K562 (cell line): ENCODE data around the gene PCED1B. TPM values are rescaled to one million over a fixed set of nuclear protein-coding genes. Genes with fewer than 3 reads are reported as not detected.

Experiments
- BMI1 ChIP-seq: fragments of 150-350 bp; IDR thresholded peaks from 2 replicates; pipeline ENCODE4 v1.6.1; 2014; ENCODE audit warnings: low read length
- BRD9 ChIP-seq: fragments of 450-650 bp; IDR thresholded peaks from 2 replicates; pipeline ENCODE4 v1.6.1; 2018; ENCODE audit warnings: low read depth; ENCODE audit not compliant: partially characterized antibody
- EP400 ChIP-seq: fragments of 450-650 bp; IDR thresholded peaks from 2 replicates; pipeline ENCODE4 v1.6.1; 2017; ENCODE audit warnings: antibody characterized with exemption, mild to moderate bottlenecking, moderate library complexity
- ESRRA ChIP-seq: fragments of 450-650 bp; IDR thresholded peaks from 2 replicates; pipeline ENCODE4 v1.6.1; 2014; ENCODE audit warnings: low read depth, mild to moderate bottlenecking, moderate library complexity, borderline replicate concordance
- GATAD2A ChIP-seq: fragments of 450-650 bp; IDR thresholded peaks from 2 replicates; pipeline ENCODE4 v1.6.1; 2017
- JUND ChIP-seq, 2 experiments: IDR thresholded peaks; 2 replicates in 1 of 2; 3 replicates in 1 of 2; pipeline ENCODE4 v1.6.1; 2011; ENCODE audit warnings: borderline replicate concordance in 2 of 2, low read depth in 2 of 2, low read length in 2 of 2, improper control_type of control experiment in 1 of 2, missing biosample characterization in 1 of 2, missing genetic modification characterization in 1 of 2, missing genetic modification reagents in 1 of 2
- MEF2A ChIP-seq: IDR thresholded peaks from 2 replicates; pipeline ENCODE4 v1.6.1; 2011; ENCODE audit warnings: low read depth, mild to moderate bottlenecking, low read length, moderate library complexity; ENCODE audit not compliant: control insufficient read depth
- MTA1 ChIP-seq: fragments of 450-650 bp; IDR thresholded peaks from 2 replicates; pipeline ENCODE4 v1.6.1; 2017; ENCODE audit warnings: borderline replicate concordance
- MYC ChIP-seq, 2 experiments: fragments of 250-450 bp in 1 of 2; sonication (Bioruptor Pico) in 1 of 2; IDR thresholded peaks; 2 replicates each; pipeline versions ENCODE4 v1.5.1 to v1.6.1; 2012 to 2021; ENCODE audit warnings: low read depth in 2 of 2, borderline replicate concordance in 1 of 2, improper control_type of control experiment in 1 of 2, low read length in 1 of 2, mild to moderate bottlenecking in 1 of 2, moderate library complexity in 1 of 2
- MYNN ChIP-seq, 2 experiments: sonication (generic); formaldehyde crosslinking in 1 of 2; IDR thresholded peaks; 2 replicates each; pipeline versions ENCODE4 v1.5.0 to v1.6.1; 2016 to 2020; ENCODE audit warnings: antibody characterized with exemption in 1 of 2, missing genetic modification reagents in 1 of 2
- NR2C1 ChIP-seq, 2 experiments: fragments of 450-650 bp; IDR thresholded peaks; 2 replicates each; pipeline ENCODE4 v1.6.1; 2017; ENCODE audit warnings: mild to moderate bottlenecking in 2 of 2, antibody characterized with exemption in 1 of 2, inconsistent platforms in 1 of 2, missing compliant biosample characterization in 1 of 2, missing genetic modification characterization in 1 of 2
- SP2 ChIP-seq: IDR thresholded peaks from 2 replicates; pipeline ENCODE4 v1.6.1; 2011; ENCODE audit warnings: mild to moderate bottlenecking, low read depth, low read length, moderate library complexity; ENCODE audit not compliant: poor library complexity, severe bottlenecking; ENCODE audit errors: extremely low read depth
- VEZF1 ChIP-seq: fragments of 200-800 bp; sonication (Bioruptor generic); IDR thresholded peaks from 2 replicates; pipeline ENCODE4 v1.6.1; 2017; ENCODE audit warnings: missing genetic modification characterization, missing compliant biosample characterization
- ZNF431 ChIP-seq: sonication (generic); formaldehyde crosslinking; IDR thresholded peaks from 2 replicates; pipeline ENCODE4 v1.8.0; 2022; ENCODE audit warnings: mild to moderate bottlenecking, missing genetic modification reagents
- ZNF592 ChIP-seq: fragments of 450-650 bp; IDR thresholded peaks from 2 replicates; pipeline ENCODE4 v1.6.1; 2017; ENCODE audit warnings: antibody characterized with exemption, mild to moderate bottlenecking
- ZNF77 ChIP-seq: fragments of 250-450 bp; sonication (Bioruptor Pico); IDR thresholded peaks from 2 replicates; pipeline ENCODE4 v1.5.0; 2020
- polyA plus RNA-seq, 8 experiments: library from polyadenylated mRNA; depleted of rRNA in 4 of 8; stranded (reverse) in 5 of 8; unstranded in 3 of 8; fragments of >200 nt; fragmentation: Nextera tagmentation in 2 of 8; fragmentation: Illumina TruSeq in 1 of 8; extraction: Ambion mirVana in 2 of 8; extraction: Trizol in 1 of 8; gene quantifications; 2 replicates each; pipeline versions ENCODE4 v1.2.1 to v1.2.3, GENCODE V29; 2011 to 2014; ENCODE audit warnings: inconsistent platforms in 1 of 8, missing spikeins in 1 of 8
- total RNA-seq, 7 experiments: library from RNA; depleted of rRNA in 6 of 7; stranded (reverse); fragments of >200 nt in 6 of 7; fragmentation: Illumina TruSeq in 2 of 7; extraction: Trizol in 2 of 7; gene quantifications; 2 replicates each; pipeline versions ENCODE4 v1.2.1 to v1.2.3, GENCODE V29; 2011 to 2021; ENCODE audit warnings: low replicate concordance in 1 of 7

Gene PCED1B
- total and polyA plus RNA-seq, 9 of the 15 experiments (the other 6 are each of a cell fraction or from before 2014, with no cell fraction given) = 1.2 to 9.3 (median 2.5) TPM

GRCh38 chr12:47194501-47194900 lies 115.1 kb downstream of the PCED1B start (continued):
- TF ChIP-seq VEZF1 (0 out of 2 replicates have a peak, but pooled peaks have one; percentile 3), ZNF77 (CRISPR knock-in tag) (no peak), MTA1 (no peak), NR2C1 (IDR thresholded peaks at IDR 0.05) (peak; percentile 87), NR2C1 (tag; IDR thresholded peaks at IDR 0.05) (peak; percentile 92), MYNN (IDR thresholded peaks at IDR 0.05) (no peak), MYNN (CRISPR knock-in tag; IDR thresholded peaks at IDR 0.05) (no peak), EP400 (peak; percentile 36), ZNF592 (peak; percentile 61), MYC (IDR thresholded peaks at IDR 0.05; ENCODE audit: low read depth, low read length) (peak; percentile 69), MYC (CRISPR knock-in tag; IDR thresholded peaks at IDR 0.05; ENCODE audit: borderline replicate concordance, low read depth) (no peak), JUND (IDR thresholded peaks at IDR 0.05; ENCODE audit: borderline replicate concordance, low read depth, low read length) (0 out of 2 replicates have a peak, but pooled peaks have one; percentile 8), JUND (tag; IDR thresholded peaks at IDR 0.05; ENCODE audit: borderline replicate concordance, low read depth, low read length) (peak; percentile 52; the same call in 1 of the 3 replicates), SP2 (no peak), BRD9 (peak; percentile 65), ESRRA (peak; percentile 93), GATAD2A (0 out of 2 replicates have a peak, but pooled peaks have one; percentile 27), ZNF431 (no peak), BMI1 (no peak), MEF2A (peak; percentile 82)
